ENCODE data around the gene ARHGEF26.

DNA sequence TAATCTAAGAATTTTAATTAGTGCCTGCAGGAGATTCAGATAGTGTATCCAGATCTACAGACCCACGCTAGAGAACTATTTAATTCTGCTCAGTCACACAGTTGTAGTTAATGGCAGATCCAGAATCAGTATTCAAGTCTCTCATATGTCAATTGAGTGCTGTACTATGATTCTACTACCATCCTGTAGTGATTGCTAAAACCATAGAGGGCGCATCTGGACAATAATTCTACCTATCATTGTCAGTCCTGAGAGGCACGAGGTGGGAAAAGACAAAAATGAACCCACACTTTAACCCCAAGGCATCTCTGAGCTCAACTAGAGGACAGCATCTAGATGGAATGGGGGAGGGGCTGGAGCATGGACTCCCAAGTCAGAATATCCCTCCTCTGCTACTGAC is 180.4 kb downstream of the ARHGEF26 start:
- TF ChIP-seq EZH2phosphoT487 (IDR thresholded peaks at IDR 0.05; ENCODE audit: insufficient read depth, low read depth) (no peak), EZH2 (IDR thresholded peaks at IDR 0.05; ENCODE audit: insufficient read depth, poor library complexity, severe bottlenecking) (no peak)

All from GM23248 (cell line).